Measurements from ENCODE around the gene CCBE1.

Gene CCBE1

GRCh38 chr18:59616501-59616900, 80.7 kb downstream of the CCBE1 start:
- no peak overlapping the region for H3K27ac ChIP-seq (ENCODE audit: poor library complexity, severe bottlenecking)
- no peak for TF ChIP-seq CTCF (IDR thresholded peaks at IDR 0.05; ENCODE audit: poor library complexity, severe bottlenecking)
- H3K9me3 ChIP-seq (ENCODE audit: severe bottlenecking), result no peaks in the 10 kb centered on the region
- ATAC-seq (ENCODE audit: low read depth), result no peak
- H3K4me3 ChIP-seq (ENCODE audit: severe bottlenecking), result no peak overlapping the region
- no peak for DNase-seq (ENCODE audit: low spot score)
- H3K36me3 ChIP-seq (ENCODE audit: low read depth), result no peaks in the 10 kb centered on the region
- H3K4me1 ChIP-seq (ENCODE audit: insufficient read depth, poor library complexity, severe bottlenecking), result peaks cover 31% of the 10 kb centered on the region
- no peaks in the 10 kb centered on the region for H3K27me3 ChIP-seq (ENCODE audit: insufficient read depth, poor library complexity, severe bottlenecking)

GRCh38 chr18:59613903-59614302, 83.3 kb downstream of the CCBE1 start:
- peaks cover 14% of the 10 kb centered on the region for H3K4me1 ChIP-seq (ENCODE audit: insufficient read depth, poor library complexity, severe bottlenecking)
- DNase-seq (ENCODE audit: low spot score) (no peak), ATAC-seq (ENCODE audit: low read depth) (no peak)
- no peak for TF ChIP-seq CTCF (IDR thresholded peaks at IDR 0.05; ENCODE audit: poor library complexity, severe bottlenecking)
- H3K9me3 ChIP-seq (ENCODE audit: severe bottlenecking), result no peaks in the 10 kb centered on the region
- H3K27me3 ChIP-seq (ENCODE audit: insufficient read depth, poor library complexity, severe bottlenecking), result no peaks in the 10 kb centered on the region
- H3K4me3 ChIP-seq (ENCODE audit: severe bottlenecking), result no peak overlapping the region
- no peak overlapping the region for H3K27ac ChIP-seq (ENCODE audit: poor library complexity, severe bottlenecking)
- H3K36me3 ChIP-seq (ENCODE audit: low read depth), result no peaks in the 10 kb centered on the region

GRCh38 chr18:59612381-59612780, 84.8 kb downstream of the CCBE1 start:
- ATAC-seq (ENCODE audit: low read depth), result no peak
- Histone ChIP-seq H3K4me1 (ENCODE audit: insufficient read depth, poor library complexity, severe bottlenecking) (peaks cover 4% of the 10 kb centered on the region), H3K27ac (ENCODE audit: poor library complexity, severe bottlenecking) (no peak overlapping the region), H3K4me3 (ENCODE audit: severe bottlenecking) (no peak overlapping the region), H3K9me3 (ENCODE audit: severe bottlenecking) (no peaks in the 10 kb centered on the region), H3K36me3 (ENCODE audit: low read depth) (no peaks in the 10 kb centered on the region), H3K27me3 (ENCODE audit: insufficient read depth, poor library complexity, severe bottlenecking) (no peaks in the 10 kb centered on the region)
- TF ChIP-seq CTCF (IDR thresholded peaks at IDR 0.05; ENCODE audit: poor library complexity, severe bottlenecking), result no peak
- no peak for DNase-seq (ENCODE audit: low spot score)

- Histone ChIP-seq H3K36me3 (ENCODE audit: low read depth) (no peaks in the 10 kb centered on the region), H3K4me3 (ENCODE audit: severe bottlenecking) (no peak overlapping the region), H3K9me3 (ENCODE audit: severe bottlenecking) (no peaks in the 10 kb centered on the region), H3K27me3 (ENCODE audit: insufficient read depth, poor library complexity, severe bottlenecking) (no peaks in the 10 kb centered on the region), H3K27ac (ENCODE audit: poor library complexity, severe bottlenecking) (no peak overlapping the region), H3K4me1 (ENCODE audit: insufficient read depth, poor library complexity, severe bottlenecking) (no peaks in the 10 kb centered on the region)
- TF ChIP-seq CTCF (IDR thresholded peaks at IDR 0.05; ENCODE audit: poor library complexity, severe bottlenecking), result no peak
- ATAC-seq (ENCODE audit: low read depth), result no peak
- DNase-seq (ENCODE audit: low spot score), result no peak
Observed at GRCh38 chr18:59610546-59611140, 86.6 kb downstream of the CCBE1 start.

- Histone ChIP-seq H3K4me3 (ENCODE audit: severe bottlenecking) (no peak overlapping the region), H3K4me1 (ENCODE audit: insufficient read depth, poor library complexity, severe bottlenecking) (no peaks in the 10 kb centered on the region), H3K36me3 (ENCODE audit: low read depth) (no peaks in the 10 kb centered on the region), H3K9me3 (ENCODE audit: severe bottlenecking) (no peaks in the 10 kb centered on the region), H3K27me3 (ENCODE audit: insufficient read depth, poor library complexity, severe bottlenecking) (no peaks in the 10 kb centered on the region), H3K27ac (ENCODE audit: poor library complexity, severe bottlenecking) (no peak overlapping the region)
- DNase-seq (ENCODE audit: low spot score) (no peak), ATAC-seq (ENCODE audit: low read depth) (no peak)
- TF ChIP-seq CTCF (IDR thresholded peaks at IDR 0.05; ENCODE audit: poor library complexity, severe bottlenecking), result no peak
Observed at GRCh38 chr18:59609654-59610053, 87.6 kb downstream of the CCBE1 start.

All from RWPE2 (cell line).